BLaER1 (cell line): ENCODE results near the gene NUSAP1.

Experiments used
- H3K27ac ChIP-seq: shearing (Covaris generic); formaldehyde crosslinking; 2 replicates; pipeline ENCODE4 v1.8.1; 2022
- H3K27me3 ChIP-seq: shearing (Covaris generic); formaldehyde crosslinking; 2 replicates; pipeline ENCODE4 v1.8.1; 2022
- H3K36me3 ChIP-seq: shearing (Covaris generic); formaldehyde crosslinking; 2 replicates; pipeline ENCODE4 v1.8.1; 2022
- H3K4me1 ChIP-seq: shearing (Covaris generic); formaldehyde crosslinking; 2 replicates; pipeline ENCODE4 v1.8.1; 2022
- H3K4me2 ChIP-seq: shearing (Covaris generic); formaldehyde crosslinking; 2 replicates; pipeline ENCODE4 v1.8.1; 2022
- H3K4me3 ChIP-seq: shearing (Covaris generic); formaldehyde crosslinking; 2 replicates; pipeline ENCODE4 v1.8.1; 2022
- H3K9ac ChIP-seq: shearing (Covaris generic); formaldehyde crosslinking; 2 replicates; pipeline ENCODE4 v1.8.1; 2022
- H3K9me3 ChIP-seq: shearing (Covaris generic); formaldehyde crosslinking; 2 replicates; pipeline ENCODE4 v1.8.1; 2022
- H4K20me1 ChIP-seq: shearing (Covaris generic); formaldehyde crosslinking; 2 replicates; pipeline ENCODE4 v1.8.1; 2022
- Cebpa-rat ChIP-seq: shearing (Covaris generic); IDR thresholded peaks from 2 replicates; pipeline ENCODE4 v1.8.1; 2022

Gene NUSAP1

DNA sequence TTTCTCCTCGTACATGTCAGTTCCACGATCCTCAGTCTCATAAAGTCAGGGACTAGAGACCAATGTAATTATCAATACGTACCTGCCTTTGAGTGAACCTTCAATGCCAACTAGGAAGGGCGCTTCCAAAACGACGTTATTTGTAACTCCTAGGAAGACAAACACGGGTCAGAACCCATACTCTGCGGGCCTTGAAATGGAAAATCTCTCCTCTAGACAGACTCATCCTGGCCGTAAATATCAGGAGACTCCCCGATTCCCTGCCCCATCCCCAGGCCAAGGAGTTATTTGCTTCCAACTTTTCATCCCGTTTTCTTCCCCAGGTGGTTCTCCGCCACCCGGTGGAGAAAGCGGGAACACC lies 868 bp upstream of the NUSAP1 start:
- Histone ChIP-seq H3K4me1 (peaks cover 35% of the 10 kb centered on the region), H3K9ac (peak overlapping the region; percentile 85)
- TF ChIP-seq Cebpa-rat = no peak

DNA sequence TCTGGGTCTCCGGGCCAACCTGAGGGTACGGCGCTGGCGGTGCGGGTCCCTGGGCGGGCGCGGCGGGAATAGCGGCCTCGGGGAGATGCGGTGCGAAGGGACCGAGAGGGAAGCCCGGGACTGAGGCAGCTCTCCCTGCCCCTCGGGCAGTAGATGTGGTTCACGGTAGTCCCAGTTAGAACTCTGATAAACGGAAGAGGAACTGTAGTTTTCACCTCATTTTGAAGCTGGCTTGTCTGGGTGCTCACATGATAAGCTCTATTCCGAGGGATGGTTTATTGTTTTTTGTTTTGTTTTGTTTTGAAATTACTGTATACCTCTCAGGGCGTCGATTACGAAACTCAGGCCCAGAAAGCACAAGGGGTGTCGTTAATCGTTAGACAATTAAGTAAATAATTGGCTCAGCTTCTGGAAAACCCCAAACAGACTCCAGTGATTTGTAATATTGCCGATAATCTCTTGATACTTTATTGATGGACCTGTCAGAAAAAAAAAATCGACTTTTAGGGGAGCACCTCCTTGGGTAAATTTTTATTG lies 413 bp downstream of the NUSAP1 start:
- Histone ChIP-seq H3K4me1 (peaks cover 48% of the 10 kb centered on the region), H3K9me3 (no peaks in the 10 kb centered on the region), H4K20me1 (peaks cover 23% of the 10 kb centered on the region), H3K27me3 (no peaks in the 10 kb centered on the region), H3K36me3 (peaks cover 37% of the 10 kb centered on the region), H3K27ac (peak overlapping the region; percentile 82), H3K4me2 (peak overlapping the region; percentile 86), H3K9ac (peak overlapping the region; percentile 87), H3K4me3 (peak overlapping the region; percentile 77)
- TF ChIP-seq Cebpa-rat = peak; percentile 27; the same call in 1 of the 2 replicates

More for the DNA sequence above, 868 bp upstream of the NUSAP1 start:
- H3K36me3 ChIP-seq = peaks cover 30% of the 10 kb centered on the region
- H3K4me2 ChIP-seq = peak overlapping the region; percentile 81
- peaks cover 11% of the 10 kb centered on the region for H4K20me1 ChIP-seq
- peak overlapping the region; percentile 77 for H3K4me3 ChIP-seq
- H3K27ac ChIP-seq = peak overlapping the region; percentile 82
- H3K27me3 ChIP-seq = no peaks in the 10 kb centered on the region
- H3K9me3 ChIP-seq = no peaks in the 10 kb centered on the region

DNA sequence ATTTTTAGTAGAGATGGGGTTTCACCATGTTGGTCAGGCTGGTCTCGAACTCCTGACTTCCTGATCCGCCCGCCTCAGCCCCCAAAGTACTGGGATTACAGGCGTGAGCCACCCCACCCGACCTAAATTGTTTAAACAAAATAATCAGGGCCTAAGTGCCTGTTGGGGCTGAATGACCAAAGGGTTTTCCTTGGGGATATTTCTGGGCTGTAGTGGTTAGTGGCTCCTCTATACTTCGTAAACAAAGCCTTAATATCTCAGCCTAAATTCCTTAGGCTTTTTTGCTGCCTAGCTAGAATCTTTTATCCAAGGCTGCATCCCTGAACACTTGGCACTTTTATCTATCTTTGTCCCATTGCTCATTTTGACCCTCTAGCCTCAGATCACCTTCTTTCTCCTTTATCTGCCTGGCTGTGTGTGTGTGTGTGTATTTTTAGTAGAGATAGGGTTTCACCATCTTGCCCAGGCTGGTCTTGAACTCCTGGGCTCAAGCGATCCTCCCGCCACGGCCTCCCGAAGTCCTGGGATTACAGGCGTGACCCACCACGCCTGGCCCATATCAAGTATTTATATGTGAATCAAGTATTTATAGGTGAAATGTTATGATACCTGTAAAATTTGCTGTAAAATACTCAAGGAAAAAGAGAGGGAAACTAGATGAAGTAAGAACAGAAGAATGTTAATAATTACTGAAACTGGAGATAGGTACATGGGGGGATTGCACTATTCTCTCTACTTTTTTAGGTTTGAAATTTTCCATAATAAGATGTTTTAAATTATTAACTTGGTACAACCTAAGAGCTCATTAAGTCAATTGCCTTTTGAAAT lies 1.8 kb downstream of the NUSAP1 start:
- Histone ChIP-seq H3K4me2 (peak overlapping the region; percentile 86), H3K9ac (peak overlapping the region; percentile 87), H3K9me3 (no peaks in the 10 kb centered on the region)

DNA sequence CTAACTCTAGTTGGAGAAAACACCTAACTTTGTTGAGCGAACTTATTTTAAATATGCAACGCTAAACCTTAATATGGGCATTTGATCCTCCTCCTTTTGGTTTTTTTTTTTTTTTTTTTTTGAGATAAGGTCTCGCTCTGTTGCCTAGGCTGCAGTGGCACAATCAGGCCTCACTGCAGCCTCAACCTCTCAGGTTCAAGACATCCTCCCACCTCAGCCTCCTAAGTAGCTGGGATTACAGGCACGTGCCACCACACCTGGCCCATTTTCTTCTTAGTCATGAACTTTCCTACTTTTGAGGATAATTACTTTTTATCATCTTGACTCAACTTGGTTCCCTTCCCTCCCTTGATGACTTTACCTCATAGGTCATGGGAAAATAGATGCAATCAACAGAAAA lies 3.9 kb downstream of the NUSAP1 start:
- Histone ChIP-seq H3K4me2 (peak overlapping the region; percentile 54), H3K4me1 (peaks cover 46% of the 10 kb centered on the region), H3K9me3 (no peaks in the 10 kb centered on the region), H3K4me3 (no peak overlapping the region), H3K27ac (no peak overlapping the region), H3K36me3 (peaks cover 50% of the 10 kb centered on the region), H4K20me1 (peaks cover 58% of the 10 kb centered on the region), H3K27me3 (no peaks in the 10 kb centered on the region), H3K9ac (no peak overlapping the region)
- no peak for TF ChIP-seq Cebpa-rat

More for the DNA sequence above, 1.8 kb downstream of the NUSAP1 start:
- H3K4me3 ChIP-seq = peak overlapping the region; percentile 77
- no peak for TF ChIP-seq Cebpa-rat
- H3K27me3 ChIP-seq = no peaks in the 10 kb centered on the region
- H3K27ac ChIP-seq = peak overlapping the region; percentile 82
- H3K4me1 ChIP-seq = peaks cover 57% of the 10 kb centered on the region
- peaks cover 38% of the 10 kb centered on the region for H4K20me1 ChIP-seq
- peaks cover 38% of the 10 kb centered on the region for H3K36me3 ChIP-seq

DNA sequence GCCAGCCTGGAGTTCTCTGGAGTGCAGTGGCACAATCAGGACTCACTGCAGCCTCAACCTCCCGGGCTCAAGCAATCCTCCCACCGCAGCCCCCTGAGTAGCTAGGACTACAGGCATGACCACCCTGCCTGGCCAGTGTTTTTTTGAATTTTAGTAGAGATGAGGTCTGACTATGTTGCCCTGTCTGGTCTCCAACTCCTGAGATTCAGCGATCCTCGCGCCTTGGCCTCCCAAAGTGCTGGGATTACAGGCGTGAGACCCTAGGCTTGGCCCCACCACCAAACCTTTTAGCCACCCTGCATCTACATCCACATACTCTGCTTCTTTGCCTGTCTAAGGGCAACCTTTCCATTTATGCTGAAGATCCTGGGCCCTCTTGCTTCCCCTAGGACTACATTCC lies 4.4 kb downstream of the NUSAP1 start:
- Histone ChIP-seq H3K4me1 (peaks cover 42% of the 10 kb centered on the region), H3K36me3 (peaks cover 55% of the 10 kb centered on the region), H3K4me2 (peak overlapping the region; percentile 54), H3K9me3 (no peaks in the 10 kb centered on the region), H3K9ac (no peak overlapping the region), H3K4me3 (no peak overlapping the region), H4K20me1 (peaks cover 63% of the 10 kb centered on the region), H3K27me3 (no peaks in the 10 kb centered on the region), H3K27ac (peak overlapping the region; percentile 23; the same call in 1 of the 2 replicates)
- TF ChIP-seq Cebpa-rat = no peak

DNA sequence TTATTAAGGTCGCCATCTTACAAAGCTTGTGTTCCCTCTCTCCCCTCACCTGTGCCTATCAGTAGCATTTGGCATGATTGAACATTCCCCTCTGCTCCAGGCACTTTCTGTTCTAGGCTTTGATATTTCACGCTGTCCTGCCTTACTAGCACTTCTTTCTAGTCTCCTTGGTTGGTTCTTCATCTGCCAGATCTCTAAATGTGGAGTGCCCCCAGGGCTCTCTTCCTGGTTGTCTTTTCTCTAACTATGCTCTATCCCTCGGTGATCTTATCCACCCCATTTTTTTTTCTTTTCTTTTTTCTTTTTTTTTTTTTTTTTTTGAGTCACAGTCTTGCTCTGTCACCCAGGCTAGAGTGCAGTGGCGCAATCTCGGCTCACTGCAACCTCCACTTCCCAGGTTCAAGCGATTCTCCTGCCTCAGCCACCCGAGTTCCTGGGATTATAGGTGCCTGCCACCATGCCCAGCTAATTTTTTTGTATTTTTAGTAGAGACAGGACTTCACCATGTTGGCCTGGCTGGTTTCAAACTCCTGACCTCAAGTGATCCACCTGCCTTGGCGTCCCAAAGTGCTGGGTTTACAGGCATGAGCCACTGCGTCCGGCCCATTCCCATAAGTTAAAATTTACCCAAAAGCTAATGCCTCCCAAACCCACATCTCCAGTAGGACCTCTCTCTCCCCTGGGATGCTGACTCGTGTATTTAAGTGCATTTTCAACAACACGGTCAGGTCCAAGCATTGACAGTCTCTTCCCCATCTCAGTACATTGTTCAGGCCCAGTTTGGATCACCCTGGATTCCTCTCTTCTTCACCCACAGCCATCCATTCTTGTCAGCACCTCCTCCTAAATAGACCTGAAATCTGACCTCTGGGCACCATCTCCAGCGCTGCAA lies 5.2 kb downstream of the NUSAP1 start:
- H4K20me1 ChIP-seq = peaks cover 71% of the 10 kb centered on the region

DNA sequence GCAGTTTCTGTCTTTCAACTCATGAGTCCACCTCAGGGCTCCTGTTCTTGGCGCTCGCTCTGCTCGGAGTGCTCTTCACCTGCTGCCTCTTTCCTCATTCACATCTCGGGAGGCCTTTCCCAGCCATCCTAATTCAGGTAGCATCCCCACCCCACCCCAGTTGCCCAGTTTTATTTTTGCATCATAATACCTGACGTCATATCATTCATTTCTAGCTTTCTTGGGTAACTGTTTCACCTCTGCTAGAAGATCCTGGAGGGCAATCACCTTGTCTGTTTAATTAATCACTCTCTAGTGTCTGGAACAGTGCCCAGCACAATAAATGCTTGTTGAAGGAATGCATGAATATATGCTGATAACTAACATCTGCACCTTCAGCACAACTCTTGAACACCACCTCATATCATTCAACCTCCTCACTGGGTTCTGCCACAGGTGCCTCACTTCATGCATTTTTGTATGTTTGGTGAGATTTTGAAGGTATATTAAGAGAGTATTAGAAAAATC lies 7.6 kb downstream of the NUSAP1 start:
- H3K27me3 ChIP-seq = no peaks in the 10 kb centered on the region
- no peak overlapping the region for H3K9ac ChIP-seq
- no peak for TF ChIP-seq Cebpa-rat
- H3K27ac ChIP-seq = no peak overlapping the region
- H3K4me1 ChIP-seq = peaks cover 34% of the 10 kb centered on the region
- peaks cover 86% of the 10 kb centered on the region for H4K20me1 ChIP-seq
- H3K4me3 ChIP-seq = no peak overlapping the region
- H3K9me3 ChIP-seq = no peaks in the 10 kb centered on the region
- peaks cover 87% of the 10 kb centered on the region for H3K36me3 ChIP-seq
- H3K4me2 ChIP-seq = no peak overlapping the region

More for the DNA sequence above, 5.2 kb downstream of the NUSAP1 start:
- H3K9ac ChIP-seq = no peak overlapping the region
- no peaks in the 10 kb centered on the region for H3K9me3 ChIP-seq
- TF ChIP-seq Cebpa-rat = no peak
- H3K4me1 ChIP-seq = peaks cover 42% of the 10 kb centered on the region
- H3K4me2 ChIP-seq = peak overlapping the region; percentile 54
- H3K27me3 ChIP-seq = no peaks in the 10 kb centered on the region
- H3K36me3 ChIP-seq = peaks cover 63% of the 10 kb centered on the region
- H3K4me3 ChIP-seq = no peak overlapping the region
- peak overlapping the region; percentile 23; the same call in 1 of the 2 replicates for H3K27ac ChIP-seq

DNA sequence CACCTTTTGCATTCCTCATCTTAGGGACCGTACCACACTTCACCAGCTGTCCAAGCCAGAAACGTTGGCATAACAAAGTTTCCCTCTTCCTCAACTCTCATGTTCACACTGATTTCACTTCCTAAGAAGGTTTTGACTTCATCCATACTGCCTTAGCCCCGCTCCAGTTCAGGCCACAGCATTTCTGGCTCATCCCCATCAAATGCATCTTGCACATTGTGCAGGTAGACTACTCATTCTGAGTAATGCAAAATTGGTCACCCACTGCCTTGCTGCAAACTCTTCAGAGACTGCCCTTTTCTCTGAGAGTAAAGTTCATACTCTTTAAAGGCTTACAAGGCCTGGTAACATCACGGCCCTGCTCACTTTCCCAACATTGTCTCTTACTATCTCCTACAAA lies 8.8 kb downstream of the NUSAP1 start:
- Histone ChIP-seq H3K36me3 (peaks cover 97% of the 10 kb centered on the region), H3K27me3 (no peaks in the 10 kb centered on the region), H3K9ac (no peak overlapping the region), H4K20me1 (peaks cover 88% of the 10 kb centered on the region), H3K4me2 (no peak overlapping the region), H3K9me3 (no peaks in the 10 kb centered on the region), H3K4me1 (peaks cover 26% of the 10 kb centered on the region), H3K4me3 (no peak overlapping the region), H3K27ac (no peak overlapping the region)
- TF ChIP-seq Cebpa-rat = no peak

DNA sequence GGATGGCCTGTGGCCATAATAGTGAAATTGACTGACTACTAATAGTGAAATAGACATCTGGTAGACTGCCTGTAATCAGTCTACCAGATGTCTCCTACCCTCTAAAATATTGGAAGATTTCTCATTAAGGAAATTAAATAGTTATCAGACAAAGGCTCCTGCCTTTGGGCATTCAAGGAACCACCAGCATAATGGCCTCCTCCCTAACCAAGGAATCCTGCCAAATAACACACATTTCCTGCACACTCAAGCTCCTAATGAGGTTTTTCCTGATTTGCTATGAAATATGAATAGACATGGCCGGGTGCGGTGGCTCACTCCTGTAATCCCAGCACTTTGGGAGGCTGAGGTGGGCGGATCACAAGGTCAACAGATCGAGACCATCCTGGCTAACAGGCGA lies 14.6 kb downstream of the NUSAP1 start:
- Histone ChIP-seq H4K20me1 (peaks cover 68% of the 10 kb centered on the region), H3K27me3 (no peaks in the 10 kb centered on the region), H3K4me2 (no peak overlapping the region), H3K27ac (no peak overlapping the region), H3K36me3 (peaks cover 100% of the 10 kb centered on the region), H3K9me3 (no peaks in the 10 kb centered on the region), H3K4me1 (no peaks in the 10 kb centered on the region), H3K9ac (no peak overlapping the region), H3K4me3 (no peak overlapping the region)
- TF ChIP-seq Cebpa-rat = no peak
